H1 (cell line): ENCODE results near the gene CDK5R1. TPM values are rescaled to one million over a fixed set of nuclear protein-coding genes. Genes with fewer than 3 reads are reported as not detected.

Experiments used
- CTCF ChIA-PET: fragments of 300-600 bp; sonication (Branson Sonifier 250); formaldehyde crosslinking; loops from one replicate; lab custom pipeline; 2021; ENCODE audit not compliant: partially characterized antibody; lab: Charles Lee
- POLR2A ChIA-PET: fragments of 300-600 bp; sonication (Branson Sonifier 250); formaldehyde crosslinking; loops from one replicate; lab custom pipeline; 2021; ENCODE audit warnings: inconsistent platforms; ENCODE audit not compliant: partially characterized antibody; lab: Charles Lee
- DNase-seq, 2 experiments: peaks; one replicate each; pipeline versions ENCODE4 v3.0.0 to v3.0.0-alpha.2; 2010 to 2022; ENCODE audit warnings: low spot score in 2 of 2, low read depth in 1 of 2, mixed read lengths in 1 of 2
- FAIRE-seq: peaks from 2 replicates; lab custom pipeline; 2011; peaks lifted over from hg19 to GRCh38; lab: Jason Lieb, UNC
- H2AFZ ChIP-seq: 2 replicates; pipeline ENCODE4 v1.8.1; 2012; ENCODE audit warnings: low read length, inconsistent platforms
- H2AK5ac ChIP-seq: 2 replicates; pipeline ENCODE4 v1.6.1; 2013; ENCODE audit warnings: low read depth, low read length
- H2BK120ac ChIP-seq: replicated peaks from 2 replicates; pipeline ENCODE3; 2013; ENCODE audit warnings: low read depth, low read length, inconsistent platforms
- H2BK12ac ChIP-seq: 2 replicates; pipeline ENCODE4 v1.6.1; 2013; ENCODE audit warnings: low read depth, low read length
- H2BK15ac ChIP-seq: 2 replicates; pipeline ENCODE4 v1.6.1; 2013; ENCODE audit warnings: low read length
- H2BK20ac ChIP-seq: 2 replicates; pipeline ENCODE4 v1.6.1; 2013; ENCODE audit warnings: low read length
- H2BK5ac ChIP-seq: 2 replicates; pipeline ENCODE4 v1.6.1; 2013; ENCODE audit warnings: low read depth, low read length
- H3K14ac ChIP-seq: 2 replicates; pipeline ENCODE4 v1.6.1; 2013; ENCODE audit warnings: inconsistent platforms; ENCODE audit not compliant: insufficient read length
- H3K18ac ChIP-seq: 2 replicates; pipeline ENCODE4 v1.6.1; 2013; ENCODE audit warnings: low read length; ENCODE audit errors: extremely low read depth
- H3K23ac ChIP-seq: 2 replicates; pipeline ENCODE4 v1.6.1; 2013; ENCODE audit warnings: inconsistent platforms; ENCODE audit not compliant: insufficient read length
- H3K23me2 ChIP-seq: 2 replicates; pipeline ENCODE4 v1.6.1; 2013; ENCODE audit warnings: low read depth, low read length
- H3K27ac ChIP-seq: 2 replicates; pipeline ENCODE4 v1.6.1; 2011; ENCODE audit warnings: low read depth, low read length, inconsistent platforms
- H3K27me3 ChIP-seq, 4 experiments: replicated peaks in 1 of 4; 1 replicate in 1 of 4; 2 replicates in 3 of 4; pipeline versions ENCODE4 v1.6.1 to v1.8.1; 2011 to 2013; ENCODE audit warnings: low read length in 3 of 4, mild to moderate bottlenecking in 3 of 4, inconsistent platforms in 2 of 4, mixed read lengths in 2 of 4, moderate library complexity in 1 of 4; ENCODE audit not compliant: control insufficient read depth in 3 of 4, insufficient read depth in 3 of 4; ENCODE audit errors: extremely low read depth in 1 of 4
- H3K36me3 ChIP-seq, 4 experiments: 2 replicates each; pipeline versions ENCODE4 v1.6.1 to v1.8.1; 2011 to 2013; ENCODE audit warnings: mild to moderate bottlenecking in 4 of 4, low read length in 3 of 4, moderate library complexity in 2 of 4, control low read depth in 1 of 4, inconsistent platforms in 1 of 4; ENCODE audit not compliant: insufficient read depth in 4 of 4, control insufficient read depth in 2 of 4
- H3K4ac ChIP-seq: replicated peaks from 2 replicates; pipeline ENCODE3; 2013; ENCODE audit warnings: low read length, low read depth, mixed read lengths, inconsistent platforms; ENCODE audit not compliant: insufficient read length
- H3K4me1 ChIP-seq, 4 experiments: replicated peaks in 1 of 4; 1 replicate in 1 of 4; 2 replicates in 3 of 4; pipeline versions ENCODE4 v1.6.1 to v1.8.1; 2011 to 2013; ENCODE audit warnings: low read length in 3 of 4, inconsistent platforms in 2 of 4, mixed read lengths in 1 of 4; ENCODE audit not compliant: insufficient read depth in 4 of 4, control insufficient read depth in 3 of 4
- H3K4me2 ChIP-seq, 2 experiments: 2 replicates each; pipeline versions ENCODE4 v1.6.1 to v1.8.1; 2011 to 2013; ENCODE audit warnings: low read depth in 2 of 2, low read length in 2 of 2, control low read depth in 1 of 2, inconsistent platforms in 1 of 2, mild to moderate bottlenecking in 1 of 2; ENCODE audit not compliant: insufficient read depth in 1 of 2
- H3K4me3 ChIP-seq, 4 experiments: fragments of 200-600, 300-600 bp in 1 of 4; sonication (generic), shearing (Covaris generic), sonication (Bioruptor Twin) in 1 of 4; 2 replicates each; pipeline versions ENCODE4 v1.5.1 to v1.8.1; 2011 to 2016; ENCODE audit warnings: low read length in 4 of 4, low read depth in 3 of 4, control low read depth in 2 of 4, inconsistent platforms in 2 of 4, mild to moderate bottlenecking in 2 of 4, mixed read lengths in 1 of 4, moderate library complexity in 1 of 4; ENCODE audit not compliant: insufficient read depth in 2 of 4; ENCODE audit errors: extremely low read depth in 1 of 4
- H3K56ac ChIP-seq: replicated peaks from 2 replicates; pipeline ENCODE3; 2013; ENCODE audit warnings: low read depth, mild to moderate bottlenecking, mixed read lengths, low read length, inconsistent platforms; ENCODE audit not compliant: insufficient read length
- H3K79me1 ChIP-seq: 2 replicates; pipeline ENCODE4 v1.6.1; 2013; ENCODE audit warnings: low read depth, low read length, control low read depth
- H3K79me2 ChIP-seq, 2 experiments: 2 replicates each; pipeline versions ENCODE4 v1.6.1 to v1.8.1; 2012 to 2013; ENCODE audit warnings: low read length in 2 of 2, mild to moderate bottlenecking in 2 of 2, inconsistent platforms in 1 of 2; ENCODE audit not compliant: insufficient read depth in 2 of 2, control insufficient read depth in 1 of 2
- H3K9ac ChIP-seq, 4 experiments: replicated peaks in 1 of 4; 1 replicate in 1 of 4; 2 replicates in 3 of 4; pipeline versions ENCODE4 v1.6.1 to v1.8.1; 2011 to 2013; ENCODE audit warnings: low read depth in 3 of 4, low read length in 3 of 4, control low read depth in 2 of 4, mild to moderate bottlenecking in 2 of 4, moderate library complexity in 2 of 4, inconsistent platforms in 1 of 4; ENCODE audit errors: extremely low read depth in 1 of 4
- H3K9me3 ChIP-seq, 2 experiments: 2 replicates each; pipeline versions ENCODE4 v1.6.1 to v1.8.1; 2012 to 2013; ENCODE audit warnings: mild to moderate bottlenecking in 2 of 2, moderate library complexity in 2 of 2, control low read depth in 1 of 2, inconsistent platforms in 1 of 2, low read depth in 1 of 2, low read length in 1 of 2, mixed read lengths in 1 of 2; ENCODE audit not compliant: insufficient read depth in 2 of 2
- H4K20me1 ChIP-seq, 2 experiments: replicated peaks in 1 of 2; 2 replicates each; pipeline versions ENCODE3 to v1.8.1; 2011 to 2013; ENCODE audit warnings: inconsistent platforms in 2 of 2, low read length in 2 of 2, mild to moderate bottlenecking in 1 of 2; ENCODE audit not compliant: insufficient read depth in 2 of 2, control insufficient read depth in 1 of 2
- H4K5ac ChIP-seq: 2 replicates; pipeline ENCODE4 v1.6.1; 2013; ENCODE audit warnings: low read length, low read depth, mixed read lengths, inconsistent platforms; ENCODE audit not compliant: insufficient read length
- H4K8ac ChIP-seq: 2 replicates; pipeline ENCODE4 v1.8.0; 2013; ENCODE audit warnings: mild to moderate bottlenecking, moderate library complexity, low read length, inconsistent platforms; ENCODE audit not compliant: insufficient read depth; ENCODE audit errors: extremely low read depth
- H4K91ac ChIP-seq: replicated peaks from 2 replicates; pipeline ENCODE3; 2013; ENCODE audit warnings: low read length, mixed read lengths, inconsistent platforms; ENCODE audit not compliant: insufficient read length
- CBX5 ChIP-seq: fragments of 300-800, 300-1000 bp; sonication (generic); IDR thresholded peaks from 2 replicates; pipeline ENCODE4 v1.7.1; 2016; ENCODE audit warnings: antibody characterized with exemption, low read length, low read depth
- FOSL1 ChIP-seq: IDR thresholded peaks from 2 replicates; pipeline ENCODE4 v1.6.1; 2011; ENCODE audit warnings: mild to moderate bottlenecking, low read depth, low read length, moderate library complexity; ENCODE audit not compliant: insufficient read depth
- JUND ChIP-seq: IDR thresholded peaks from 2 replicates; pipeline ENCODE4 v1.6.1; 2011; ENCODE audit warnings: mild to moderate bottlenecking, improper control_type of control experiment, low read length
- PHF8 ChIP-seq: fragments of 200-600 bp; sonication (generic); conservative IDR thresholded peaks from 2 replicates; pipeline ENCODE4 v1.7.1; 2012; ENCODE audit warnings: low read depth, mild to moderate bottlenecking, inconsistent platforms, low read length, moderate library complexity
- RBBP5 ChIP-seq: IDR thresholded peaks from 2 replicates; pipeline ENCODE4 v1.7.1; 2012; ENCODE audit warnings: low read depth, mild to moderate bottlenecking, inconsistent platforms, low read length, moderate library complexity, borderline replicate concordance
- SIX5 ChIP-seq: IDR thresholded peaks from 2 replicates; pipeline ENCODE4 v1.6.1; 2011; ENCODE audit warnings: mild to moderate bottlenecking, low read depth, low read length
- SP1 ChIP-seq: IDR thresholded peaks from 2 replicates; pipeline ENCODE4 v1.6.1; 2011; ENCODE audit warnings: low read depth, low read length
- TAF7 ChIP-seq: optimal IDR thresholded peaks from 2 replicates; pipeline ENCODE3; 2011; ENCODE audit warnings: low read depth, mild to moderate bottlenecking, inconsistent platforms, low read length, moderate library complexity, borderline replicate concordance
- WGBS, 2 experiments: shearing (Covaris generic) in 1 of 2; methylation state at CpG; one replicate each; pipeline versions ENCODE4 v1.1.6 to v1.1.7; 2013 to 2015; ENCODE audit warnings: low lambda C conversion rate in 2 of 2, mixed read lengths in 2 of 2, inconsistent platforms in 1 of 2, low coverage in 1 of 2, missing lambda C conversion rate in 1 of 2; ENCODE audit not compliant: insufficient replicate concordance in 2 of 2, insufficient coverage in 1 of 2, insufficient read length in 1 of 2; ENCODE audit errors: extremely low coverage in 1 of 2, missing lambda C conversion rate in 1 of 2; 5-methylcytosine and 5-hydroxymethylcytosine counted together
- polyA plus RNA-seq, 7 experiments: library from polyadenylated mRNA; depleted of rRNA in 3 of 7; stranded (reverse) in 5 of 7; unstranded in 2 of 7; fragments of >200 nt in 5 of 7; fragments of 200-250 nt in 2 of 7; gene quantifications; 1 replicate in 5 of 7; 2 replicates in 1 of 7; 4 replicates in 1 of 7; pipeline versions ENCODE4 v1.2.1 to v1.2.3, GENCODE V29; 2011 to 2013; ENCODE audit warnings: missing spikeins in 2 of 7, mixed read lengths in 2 of 7
- total RNA-seq: library from RNA; stranded (reverse); fragmentation: NEBNext Ultra II Directional; extraction: Animal tissue kit (Norgen Biotek cat#: 25700); gene quantifications from 2 replicates; pipeline ENCODE4 v1.2.1, GENCODE V29; 2021
- TF ChIP-seq, protein P1 (sequence below): IDR thresholded peaks from 2 replicates; pipeline ENCODE4 v1.6.1; 2011; ENCODE audit warnings: low read length, improper control_type of control experiment

CDK5R1 gene
- total and polyA plus RNA-seq, 2 of the 8 experiments (the other 6 are each of a cell fraction or from before 2014, with no cell fraction given) = 2.7 to 9.9 TPM

- Histone ChIP-seq H3K4me2 (no peak overlapping the region), H3K79me2 (no peaks in the 10 kb centered on the region), H3K4me3 (no peak overlapping the region), H4K91ac (no peak overlapping the region), H2BK20ac (no peak overlapping the region), H4K5ac (no peak overlapping the region), H4K20me1 (no peaks in the 10 kb centered on the region), H2BK15ac (no peak overlapping the region), H3K36me3 (no peaks in the 10 kb centered on the region), H2AFZ (no peak overlapping the region), H3K4me1 (peaks cover 0 to 13% (median 6%) of the 10 kb centered on the region in 4 experiments; a peak in 6 of 7 replicates), H3K14ac (no peak overlapping the region), H2BK5ac (no peak overlapping the region), H3K9me3 (no peaks in the 10 kb centered on the region), H3K23me2 (no peaks in the 10 kb centered on the region), H3K27ac (no peak overlapping the region), H3K79me1 (no peaks in the 10 kb centered on the region), H3K27me3 (no peaks in the 10 kb centered on the region), H4K8ac (no peak overlapping the region), H3K9ac (no peak overlapping the region), H3K56ac (no peak overlapping the region), H3K4ac (no peak overlapping the region), H2AK5ac (no peak overlapping the region), H3K23ac (no peak overlapping the region), H2BK12ac (no peak overlapping the region), H3K18ac (no peak overlapping the region), H2BK120ac (no peak overlapping the region)
- TF ChIP-seq FOSL1 (no peak), PHF8 (no peak), CBX5 (no peak), RBBP5 (no peak), SIX5 (no peak), TAF7 (no peak), JUND (no peak), SP1 (no peak)
- TF ChIP-seq, protein P1, sequence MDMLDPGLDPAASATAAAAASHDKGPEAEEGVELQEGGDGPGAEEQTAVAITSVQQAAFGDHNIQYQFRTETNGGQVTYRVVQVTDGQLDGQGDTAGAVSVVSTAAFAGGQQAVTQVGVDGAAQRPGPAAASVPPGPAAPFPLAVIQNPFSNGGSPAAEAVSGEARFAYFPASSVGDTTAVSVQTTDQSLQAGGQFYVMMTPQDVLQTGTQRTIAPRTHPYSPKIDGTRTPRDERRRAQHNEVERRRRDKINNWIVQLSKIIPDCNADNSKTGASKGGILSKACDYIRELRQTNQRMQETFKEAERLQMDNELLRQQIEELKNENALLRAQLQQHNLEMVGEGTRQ = no peak
- 87% methylated on average over 3 of the region's 3 CpGs; no CpG with 5 or more reads in 1 of the 2 experiments for WGBS, 2 experiments
- FAIRE-seq (no peak), DNase-seq (no peak)
- ChIA-PET POLR2A (no interaction called here), CTCF (interaction anchor here (1.0 to 1.4 kb wide), 2 partner anchors 11 to 17 kb away, joined by 3 read pairs; no protein-coding TSS in a partner anchor)
These were observed 15.2 kb downstream of the CDK5R1 start for GRCh38 chr17:32502013-32502412.
